H7 (cell line): ENCODE measurements around the gene MTMR12. TPM values are rescaled to one million over a fixed set of nuclear protein-coding genes. Genes with fewer than 3 reads are reported as not detected.
"Not testable (repeated sequence)": the region's sequence is repeated elsewhere in the genome, so short reads cannot be mapped to it uniquely, and the experiment has no call there.

Experiments used
- DNase-seq: peaks from one replicate; pipeline ENCODE4 v3.0.0; 2012
- H3K27me3 ChIP-seq: 2 replicates; pipeline ENCODE4 v1.6.0; 2011; ENCODE audit warnings: mild to moderate bottlenecking, low read length; ENCODE audit not compliant: control insufficient read depth, insufficient read depth
- H3K36me3 ChIP-seq: replicated peaks from 2 replicates; pipeline ENCODE4 v1.5.1; 2011; ENCODE audit warnings: low read length; ENCODE audit not compliant: control insufficient read depth, insufficient read depth
- H3K4me3 ChIP-seq: 2 replicates; pipeline ENCODE4 v1.5.1; 2011; ENCODE audit warnings: low read depth, mild to moderate bottlenecking, control low read depth, low read length, moderate library complexity; ENCODE audit not compliant: insufficient read depth
- total RNA-seq: library from RNA; depleted of rRNA; stranded (reverse); fragments of >200 nt; shearing (Covaris generic); gene quantifications from 2 replicates; pipeline ENCODE4 v1.2.3, GENCODE V29; 2014

Gene MTMR12
- total RNA-seq, 1 experiment from 2014 or later: 22.9 TPM

GRCh38 chr5:32231929-32232328 lies 80.8 kb downstream of the MTMR12 start:
- H3K27me3 ChIP-seq: no peaks in the 10 kb centered on the region
- H3K36me3 ChIP-seq: peaks cover 19% of the 10 kb centered on the region
- no peak for DNase-seq
- no peak overlapping the region for H3K4me3 ChIP-seq

DNA sequence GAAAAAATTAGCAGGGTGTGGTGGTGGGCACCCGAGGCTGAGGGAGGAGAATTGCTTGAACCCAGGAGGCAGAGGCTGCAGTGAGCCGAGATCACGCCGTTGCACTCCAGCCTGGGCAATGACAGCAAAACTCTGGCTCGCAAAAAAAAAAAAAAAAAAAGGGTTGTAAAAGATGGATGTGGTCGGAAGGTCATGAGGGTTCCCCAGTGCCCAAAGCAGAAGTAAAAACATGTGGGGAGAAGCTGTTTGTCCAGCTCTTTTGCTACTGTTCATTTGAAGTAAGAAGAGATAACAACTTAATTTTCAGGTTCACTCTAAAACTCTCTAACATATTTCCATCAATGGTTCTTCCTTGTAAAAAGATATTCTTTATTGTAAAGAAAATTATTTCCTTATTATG lies 81.5 kb downstream of the MTMR12 start:
- Histone ChIP-seq H3K36me3 (peaks cover 19% of the 10 kb centered on the region), H3K4me3 (no peak overlapping the region), H3K27me3 (no peaks in the 10 kb centered on the region)
- no peak for DNase-seq

DNA sequence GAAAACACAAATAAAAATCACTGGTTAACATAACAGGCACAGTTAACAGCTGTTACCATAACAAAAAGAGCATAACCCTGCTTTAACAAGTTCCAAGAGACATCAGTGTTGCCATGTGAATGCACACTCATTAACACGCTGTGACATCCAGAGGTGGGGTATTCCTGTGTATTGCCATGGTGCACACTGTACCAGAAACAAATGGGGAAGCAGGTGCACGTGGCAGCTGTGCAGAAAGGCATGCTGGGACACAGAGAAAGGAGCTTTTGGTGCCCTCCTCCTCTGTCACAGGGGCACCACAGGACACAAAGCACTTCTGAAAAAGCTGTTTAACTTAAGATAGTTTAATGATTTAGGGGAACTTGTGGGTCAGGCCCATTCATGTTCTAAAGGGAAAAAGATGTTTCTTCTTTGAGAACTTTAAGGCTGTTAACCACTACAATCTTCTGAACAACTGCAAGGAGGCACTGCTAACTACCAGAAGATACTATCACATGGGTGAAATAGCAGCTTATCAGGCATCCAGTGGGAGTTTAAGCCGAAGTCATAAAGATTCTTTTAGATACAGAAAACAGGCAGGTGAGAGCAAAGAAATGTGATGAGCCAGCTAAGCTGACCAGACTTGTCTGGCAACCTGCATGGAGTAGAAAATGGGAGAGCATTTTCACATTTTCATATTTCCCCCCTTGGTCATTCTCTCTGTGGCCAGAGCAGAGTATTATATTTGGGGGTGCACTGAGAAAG lies 82.2 kb downstream of the MTMR12 start:
- DNase-seq: no peak
- Histone ChIP-seq H3K4me3 (no peak overlapping the region), H3K27me3 (no peaks in the 10 kb centered on the region), H3K36me3 (peaks cover 19% of the 10 kb centered on the region)

DNA sequence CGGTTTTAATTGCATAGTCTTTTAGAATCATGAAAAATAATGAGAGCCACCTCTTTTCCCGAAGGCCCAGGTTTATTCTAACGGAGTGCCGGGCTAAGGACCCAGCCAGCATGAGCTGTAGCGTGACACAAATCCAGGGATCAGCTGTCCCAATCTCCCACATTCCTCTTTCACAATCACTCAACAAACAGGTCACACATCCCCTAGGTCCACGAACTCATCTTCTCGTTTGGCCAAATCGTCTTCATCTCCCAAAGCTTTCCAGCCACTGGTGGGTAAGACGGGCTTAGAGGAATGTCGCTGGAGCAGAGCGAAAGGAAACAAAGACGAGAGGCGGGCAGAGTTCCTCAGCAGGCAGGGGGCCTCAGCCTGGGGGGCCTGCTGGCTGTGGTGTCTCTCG lies 83.2 kb downstream of the MTMR12 start:
- no peak for DNase-seq
- Histone ChIP-seq H3K36me3 (peaks cover 13% of the 10 kb centered on the region), H3K27me3 (no peaks in the 10 kb centered on the region), H3K4me3 (no peak overlapping the region)

- no peak for DNase-seq
- Histone ChIP-seq H3K27me3 (no peaks in the 10 kb centered on the region), H3K4me3 (no peak overlapping the region), H3K36me3 (peaks cover 9% of the 10 kb centered on the region)
Observed at GRCh38 chr5:32228816-32229215, 83.9 kb downstream of the MTMR12 start.

DNA sequence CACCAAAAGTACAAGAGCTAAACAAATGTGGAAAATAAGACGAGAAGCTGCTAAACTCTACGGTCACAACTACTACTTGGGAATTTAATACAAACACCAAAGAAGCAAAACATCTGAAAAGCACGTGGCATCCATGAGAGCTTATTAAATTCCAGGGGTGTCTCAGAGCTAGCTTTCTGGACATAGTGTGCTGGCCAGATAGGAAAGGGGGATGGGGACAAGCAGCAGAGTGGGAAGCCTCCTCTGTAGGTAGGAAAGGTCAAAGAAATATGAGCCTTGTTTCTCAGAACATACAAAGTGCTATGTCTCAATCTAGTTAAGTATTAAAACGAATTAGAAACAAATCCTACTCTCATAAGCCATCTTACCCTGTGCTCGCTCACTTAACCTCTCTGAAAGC lies 87.3 kb downstream of the MTMR12 start:
- no peak overlapping the region for H3K4me3 ChIP-seq
- DNase-seq: no peak
- no peaks in the 10 kb centered on the region for H3K27me3 ChIP-seq
- peaks cover 4% of the 10 kb centered on the region for H3K36me3 ChIP-seq

GRCh38 chr5:32223972-32224609 lies 88.6 kb downstream of the MTMR12 start:
- DNase-seq: peak; percentile 62
- no peaks in the 10 kb centered on the region for H3K27me3 ChIP-seq
- H3K36me3 ChIP-seq: no peaks in the 10 kb centered on the region; the same call in 1 of the 2 replicates
- H3K4me3 ChIP-seq: no peak overlapping the region

DNA sequence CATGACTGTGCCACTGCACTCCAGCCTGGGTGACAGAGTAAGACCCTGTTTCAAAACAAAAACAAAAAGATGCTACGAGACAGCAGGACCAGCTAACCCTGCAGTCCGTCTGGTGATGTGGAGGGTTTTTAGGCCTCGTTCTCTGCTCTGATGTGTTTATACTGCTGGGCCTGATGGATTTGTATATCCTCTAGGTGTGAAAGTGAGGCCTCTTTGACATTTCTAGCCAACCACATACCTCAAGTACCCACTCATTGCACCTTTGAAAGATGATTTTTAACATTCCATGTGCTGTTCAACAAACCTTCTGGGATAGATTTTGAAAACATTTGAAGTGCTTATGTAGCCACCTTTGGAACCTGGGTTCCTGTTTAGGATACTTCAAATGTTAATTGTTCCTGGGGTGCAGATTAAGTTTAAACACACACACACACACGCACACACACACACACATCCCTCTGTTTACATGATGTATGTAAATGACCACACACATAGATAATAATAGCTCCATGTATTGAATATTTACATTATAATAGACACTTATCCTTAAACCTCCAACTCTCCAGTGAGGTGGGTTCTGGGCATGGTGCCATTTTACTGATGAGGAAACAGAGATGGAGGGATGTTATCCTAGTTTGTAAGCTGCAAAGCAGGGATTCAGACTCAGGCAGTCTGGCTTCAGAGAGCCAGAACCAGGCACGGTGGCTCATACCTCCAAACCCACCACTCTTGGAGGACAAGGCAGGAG lies 89.8 kb downstream of the MTMR12 start:
- no peaks in the 10 kb centered on the region for H3K36me3 ChIP-seq
- H3K27me3 ChIP-seq: no peaks in the 10 kb centered on the region
- no peak for DNase-seq
- H3K4me3 ChIP-seq: no peak overlapping the region

DNA sequence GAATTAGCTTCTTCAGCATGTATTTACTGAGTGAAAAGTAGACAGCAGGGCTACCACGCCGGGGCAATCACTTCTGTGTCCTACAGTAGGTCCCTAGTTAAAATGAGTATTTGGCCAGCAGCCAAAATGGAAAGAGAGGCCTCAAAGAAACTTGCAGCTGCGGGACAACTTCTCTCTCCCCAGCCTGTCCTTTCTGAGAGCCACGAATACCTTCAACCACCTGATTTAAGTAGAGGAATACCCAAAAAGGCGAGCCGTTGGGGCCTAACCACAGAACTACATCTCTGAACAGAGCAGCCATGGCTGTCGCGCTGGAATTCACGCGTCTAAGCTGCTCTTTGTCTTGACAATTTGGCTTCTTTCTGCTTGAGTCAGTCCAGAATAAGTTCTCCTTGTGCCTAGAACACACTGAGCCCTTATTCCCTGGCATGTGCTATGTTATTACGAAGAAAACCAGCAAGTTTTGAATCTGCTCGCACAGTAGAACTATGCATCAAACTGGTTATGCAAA lies 94.8 kb downstream of the MTMR12 start:
- Histone ChIP-seq H3K36me3 (no peaks in the 10 kb centered on the region), H3K27me3 (no peaks in the 10 kb centered on the region), H3K4me3 (no peak overlapping the region)
- DNase-seq: no peak

- DNase-seq: not testable (repeated sequence)
Observed at GRCh38 chr5:32214344-32214743, 98.4 kb downstream of the MTMR12 start.

GRCh38 chr5:32210151-32210550 lies 102.6 kb downstream of the MTMR12 start:
- Histone ChIP-seq H3K36me3 (no peaks in the 10 kb centered on the region), H3K4me3 (no peak overlapping the region), H3K27me3 (no peaks in the 10 kb centered on the region)
- no peak for DNase-seq

More at GRCh38 chr5:32214344-32214743, 98.4 kb downstream of the MTMR12 start:
- not testable (repeated sequence) for H3K4me3 ChIP-seq, H3K36me3 ChIP-seq, H3K27me3 ChIP-seq

DNA sequence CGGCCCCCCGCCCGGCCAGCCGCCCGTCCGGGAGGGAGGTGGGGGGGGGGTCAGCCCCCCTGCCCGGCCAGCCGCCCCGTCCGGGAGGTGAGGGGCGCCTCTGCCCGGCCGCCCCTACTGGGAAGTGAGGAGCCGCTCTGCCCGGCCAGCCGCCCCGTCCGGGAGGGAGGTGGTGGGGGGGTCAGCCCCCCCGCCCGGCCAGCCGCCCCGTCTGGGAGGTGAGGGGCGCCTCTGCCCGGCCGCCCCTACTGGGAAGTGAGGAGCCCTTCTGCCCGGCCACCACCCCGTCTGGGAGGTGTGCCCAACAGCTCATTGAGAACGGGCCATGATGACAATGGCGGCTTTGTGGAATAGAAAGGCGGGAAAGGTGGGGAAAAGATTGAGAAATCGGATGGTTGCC lies 103.9 kb downstream of the MTMR12 start:
- not testable (repeated sequence) for DNase-seq, H3K4me3 ChIP-seq, H3K27me3 ChIP-seq, H3K36me3 ChIP-seq

GRCh38 chr5:32207355-32207634 lies 105.4 kb downstream of the MTMR12 start:
- no peak overlapping the region for H3K4me3 ChIP-seq
- no peaks in the 10 kb centered on the region for H3K36me3 ChIP-seq
- no peak for DNase-seq
- H3K27me3 ChIP-seq: no peaks in the 10 kb centered on the region

DNA sequence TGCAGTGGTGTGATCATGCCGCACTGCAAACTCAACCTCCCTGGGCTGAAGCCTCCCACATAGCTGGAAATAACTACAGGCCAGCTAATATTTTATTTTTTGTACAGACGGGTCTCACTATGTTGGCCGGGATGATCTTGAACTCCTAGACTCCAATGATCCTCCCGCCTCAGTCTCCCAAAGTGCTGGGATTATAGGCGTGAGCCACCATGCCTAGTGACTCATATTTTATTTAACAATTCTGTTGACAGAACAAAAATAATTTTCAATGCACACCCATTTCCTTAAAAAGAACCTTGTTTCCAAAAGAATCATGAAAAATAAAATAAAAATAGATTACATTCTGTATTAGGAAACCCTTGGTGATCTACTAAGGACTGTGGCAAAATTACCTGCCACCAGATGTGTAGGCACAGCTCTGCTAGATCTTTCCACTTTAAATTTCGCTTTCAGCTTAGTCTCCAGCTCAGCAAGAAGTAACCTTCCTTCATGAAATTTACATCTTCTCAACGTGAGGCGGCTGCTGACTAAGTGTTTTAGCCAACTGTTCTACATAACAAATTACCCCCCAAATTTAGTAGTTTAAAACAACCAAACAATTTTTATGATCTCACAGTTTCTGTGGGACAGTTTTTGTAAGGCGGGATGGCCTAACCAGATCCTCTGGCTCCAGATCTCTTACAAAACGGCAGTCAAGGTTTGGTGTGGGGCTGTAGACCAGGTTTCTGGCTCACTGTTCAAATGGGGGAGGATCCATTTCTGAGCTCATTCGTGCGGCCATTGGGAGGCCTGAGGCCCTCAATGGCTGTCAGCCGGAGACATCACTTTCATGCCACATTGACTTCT lies 106.0 kb downstream of the MTMR12 start:
- Histone ChIP-seq H3K27me3 (no peaks in the 10 kb centered on the region), H3K4me3 (no peak overlapping the region), H3K36me3 (no peaks in the 10 kb centered on the region)
- no peak for DNase-seq
